K562 (cell line): ENCODE results near the gene GJC2. TPM values are rescaled to one million over a fixed set of nuclear protein-coding genes. Genes with fewer than 3 reads are reported as not detected.

Experiments used
- CREB1 ChIP-seq, 2 experiments: sonication (generic) in 1 of 2; formaldehyde crosslinking in 1 of 2; IDR thresholded peaks; 2 replicates each; pipeline versions ENCODE4 v1.6.1 to v1.8.0; 2012 to 2022; ENCODE audit warnings: inconsistent platforms in 1 of 2, mild to moderate bottlenecking in 1 of 2, missing genetic modification reagents in 1 of 2, moderate library complexity in 1 of 2
- GABPB2 ChIP-seq: fragments of 250-450 bp; sonication (Bioruptor Pico); conservative IDR thresholded peaks from 2 replicates; pipeline ENCODE4 v1.5.1; 2021; ENCODE audit warnings: mild to moderate bottlenecking
- KHSRP ChIP-seq: fragments of 450-650 bp; IDR thresholded peaks from 2 replicates; pipeline ENCODE4 v1.6.1; 2017
- MLX ChIP-seq, 2 experiments: fragments of 450-650 bp in 1 of 2; sonication (generic) in 1 of 2; formaldehyde crosslinking; conservative IDR thresholded peaks; 2 replicates each; pipeline versions ENCODE4 v1.4.0 to v1.8.1; 2020 to 2022; ENCODE audit warnings: mild to moderate bottlenecking in 1 of 2, missing genetic modification reagents in 1 of 2
- NFRKB ChIP-seq: fragments of 450-650 bp; IDR thresholded peaks from 2 replicates; pipeline ENCODE4 v1.6.1; 2016; ENCODE audit warnings: low read depth
- NR2F6 ChIP-seq: fragments of 450-650 bp; formaldehyde crosslinking; IDR thresholded peaks from 2 replicates; pipeline ENCODE4 v1.4.0; 2020; ENCODE audit warnings: mild to moderate bottlenecking
- POLR3A ChIP-seq: IDR thresholded peaks from 2 replicates; pipeline ENCODE4 v1.6.1; 2011; ENCODE audit warnings: borderline replicate concordance, mild to moderate bottlenecking, moderate library complexity; ENCODE audit not compliant: insufficient read length, insufficient read depth; ENCODE audit errors: extremely low read depth
- PURB ChIP-seq: sonication (generic); formaldehyde crosslinking; IDR thresholded peaks from 2 replicates; pipeline ENCODE4 v1.9.0; 2021; ENCODE audit warnings: low read depth, mild to moderate bottlenecking, missing genetic modification reagents
- RBM17 ChIP-seq: fragments of 200-400 bp; formaldehyde crosslinking; IDR thresholded peaks from 2 replicates; pipeline ENCODE4 v1.6.1; 2017; ENCODE audit warnings: low read depth, mild to moderate bottlenecking, low read length, borderline replicate concordance
- SMARCA4 ChIP-seq: fragments of 450-650 bp; IDR thresholded peaks from 2 replicates; pipeline ENCODE4 v1.6.1; 2016
- SP2 ChIP-seq: IDR thresholded peaks from 2 replicates; pipeline ENCODE4 v1.6.1; 2011; ENCODE audit warnings: mild to moderate bottlenecking, low read depth, low read length, moderate library complexity; ENCODE audit not compliant: poor library complexity, severe bottlenecking; ENCODE audit errors: extremely low read depth
- TCF3 ChIP-seq: sonication (generic); formaldehyde crosslinking; IDR thresholded peaks from 2 replicates; pipeline ENCODE4 v1.4.0; 2020; ENCODE audit warnings: mild to moderate bottlenecking, missing genetic modification reagents
- TCF7L2 ChIP-seq: fragments of 150-350 bp; IDR thresholded peaks from 2 replicates; pipeline ENCODE4 v1.6.1; 2016; ENCODE audit warnings: low read depth, mild to moderate bottlenecking, low read length, moderate library complexity
- TFAM ChIP-seq: fragments of 250-450 bp; sonication (Bioruptor Pico); conservative IDR thresholded peaks from 2 replicates; pipeline ENCODE4 v1.5.0; 2021; ENCODE audit warnings: mild to moderate bottlenecking, moderate library complexity
- ZBTB2 ChIP-seq: fragments of 450-650 bp; IDR thresholded peaks from 2 replicates; pipeline ENCODE4 v1.6.1; 2016; ENCODE audit warnings: antibody characterized with exemption
- ZKSCAN8 ChIP-seq: fragments of 200-800 bp; sonication (Bioruptor generic); IDR thresholded peaks from 2 replicates; pipeline ENCODE4 v1.6.1; 2016; ENCODE audit warnings: missing genetic modification characterization, missing compliant biosample characterization
- ZNF133 ChIP-seq: fragments of 250-450 bp; sonication (Bioruptor Pico); IDR thresholded peaks from 2 replicates; pipeline ENCODE4 v1.4.0; 2020; ENCODE audit warnings: mild to moderate bottlenecking
- ZNF311 ChIP-seq: fragments of 250-450 bp; sonication (Bioruptor Pico); IDR thresholded peaks from 2 replicates; pipeline ENCODE4 v1.4.0; 2020; ENCODE audit warnings: mild to moderate bottlenecking, moderate library complexity
- ZNF347 ChIP-seq: fragments of 450-650 bp; formaldehyde crosslinking; IDR thresholded peaks from 2 replicates; pipeline ENCODE4 v1.4.0; 2020; ENCODE audit warnings: low read depth, mild to moderate bottlenecking, moderate library complexity
- ZNF354B ChIP-seq: fragments of 250-450 bp; sonication (Bioruptor Pico); IDR thresholded peaks from 2 replicates; pipeline ENCODE4 v1.4.0; 2020
- ZNF707 ChIP-seq: fragments of 250-450 bp; sonication (Bioruptor Pico); conservative IDR thresholded peaks from 2 replicates; pipeline ENCODE4 v1.8.0; 2022; ENCODE audit warnings: inconsistent platforms, mild to moderate bottlenecking, moderate library complexity
- ZNF780A ChIP-seq: fragments of 250-450 bp; sonication (Bioruptor Pico); IDR thresholded peaks from 2 replicates; pipeline ENCODE4 v1.5.0; 2021; ENCODE audit warnings: mild to moderate bottlenecking
- polyA plus RNA-seq, 8 experiments: library from polyadenylated mRNA; depleted of rRNA in 4 of 8; stranded (reverse) in 5 of 8; unstranded in 3 of 8; fragments of >200 nt; fragmentation: Nextera tagmentation in 2 of 8; fragmentation: Illumina TruSeq in 1 of 8; extraction: Ambion mirVana in 2 of 8; extraction: Trizol in 1 of 8; gene quantifications; 2 replicates each; pipeline versions ENCODE4 v1.2.1 to v1.2.3, GENCODE V29; 2011 to 2014; ENCODE audit warnings: inconsistent platforms in 1 of 8, missing spikeins in 1 of 8
- total RNA-seq, 7 experiments: library from RNA; depleted of rRNA in 6 of 7; stranded (reverse); fragments of >200 nt in 6 of 7; fragmentation: Illumina TruSeq in 2 of 7; extraction: Trizol in 2 of 7; gene quantifications; 2 replicates each; pipeline versions ENCODE4 v1.2.1 to v1.2.3, GENCODE V29; 2011 to 2021; ENCODE audit warnings: low replicate concordance in 1 of 7
- TF ChIP-seq, protein P1 (sequence below): sonication (generic); formaldehyde crosslinking; IDR thresholded peaks from 2 replicates; pipeline ENCODE4 v1.8.1; 2023; ENCODE audit warnings: mild to moderate bottlenecking, missing genetic modification reagents
- TF ChIP-seq, protein P2 (sequence below): sonication (generic); formaldehyde crosslinking; IDR thresholded peaks from 2 replicates; pipeline ENCODE4 v1.8.0; 2022; ENCODE audit warnings: mild to moderate bottlenecking, missing genetic modification reagents

Gene GJC2
- total and polyA plus RNA-seq, 9 of the 15 experiments (the other 6 are each of a cell fraction or from before 2014, with no cell fraction given): 0.03 to 0.62 (median 0.11) TPM; not detected in 2

GRCh38 chr1:228139406-228139930 is 10.3 kb upstream of the GJC2 start (continued):
- peak; percentile 45; the same call in 1 of the 2 replicates for TF ChIP-seq SMARCA4
- TF ChIP-seq, protein P1, sequence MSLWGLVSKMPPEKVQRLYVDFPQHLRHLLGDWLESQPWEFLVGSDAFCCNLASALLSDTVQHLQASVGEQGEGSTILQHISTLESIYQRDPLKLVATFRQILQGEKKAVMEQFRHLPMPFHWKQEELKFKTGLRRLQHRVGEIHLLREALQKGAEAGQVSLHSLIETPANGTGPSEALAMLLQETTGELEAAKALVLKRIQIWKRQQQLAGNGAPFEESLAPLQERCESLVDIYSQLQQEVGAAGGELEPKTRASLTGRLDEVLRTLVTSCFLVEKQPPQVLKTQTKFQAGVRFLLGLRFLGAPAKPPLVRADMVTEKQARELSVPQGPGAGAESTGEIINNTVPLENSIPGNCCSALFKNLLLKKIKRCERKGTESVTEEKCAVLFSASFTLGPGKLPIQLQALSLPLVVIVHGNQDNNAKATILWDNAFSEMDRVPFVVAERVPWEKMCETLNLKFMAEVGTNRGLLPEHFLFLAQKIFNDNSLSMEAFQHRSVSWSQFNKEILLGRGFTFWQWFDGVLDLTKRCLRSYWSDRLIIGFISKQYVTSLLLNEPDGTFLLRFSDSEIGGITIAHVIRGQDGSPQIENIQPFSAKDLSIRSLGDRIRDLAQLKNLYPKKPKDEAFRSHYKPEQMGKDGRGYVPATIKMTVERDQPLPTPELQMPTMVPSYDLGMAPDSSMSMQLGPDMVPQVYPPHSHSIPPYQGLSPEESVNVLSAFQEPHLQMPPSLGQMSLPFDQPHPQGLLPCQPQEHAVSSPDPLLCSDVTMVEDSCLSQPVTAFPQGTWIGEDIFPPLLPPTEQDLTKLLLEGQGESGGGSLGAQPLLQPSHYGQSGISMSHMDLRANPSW (CRISPR knock-in tag): 0 out of 2 replicates have a peak, but pooled peaks have one; percentile 63
- no peak for TF ChIP-seq POLR3A
- no peak for TF ChIP-seq NR2F6 (CRISPR knock-in tag)
- no peak for TF ChIP-seq TCF3
- no peak for TF ChIP-seq CREB1 (IDR thresholded peaks at IDR 0.05)
- TF ChIP-seq CREB1 (CRISPR knock-in tag; IDR thresholded peaks at IDR 0.05): no peak
- TF ChIP-seq ZNF707 (CRISPR knock-in tag): no peak
- TF ChIP-seq ZNF311: no peak
- 0 out of 2 replicates have a peak, but pooled peaks have one; percentile 38 for TF ChIP-seq ZNF354B (CRISPR knock-in tag)
- TF ChIP-seq ZKSCAN8 (CRISPR knock-in tag): no peak
- no peak for TF ChIP-seq RBM17
- TF ChIP-seq TFAM (CRISPR knock-in tag): no peak
- no peak for TF ChIP-seq SP2
- TF ChIP-seq PURB (CRISPR knock-in tag): no peak
- TF ChIP-seq NFRKB: peak; percentile 80
- no peak for TF ChIP-seq KHSRP
- TF ChIP-seq GABPB2: no peak
- TF ChIP-seq TCF7L2: peak; percentile 70
- TF ChIP-seq, protein P2, sequence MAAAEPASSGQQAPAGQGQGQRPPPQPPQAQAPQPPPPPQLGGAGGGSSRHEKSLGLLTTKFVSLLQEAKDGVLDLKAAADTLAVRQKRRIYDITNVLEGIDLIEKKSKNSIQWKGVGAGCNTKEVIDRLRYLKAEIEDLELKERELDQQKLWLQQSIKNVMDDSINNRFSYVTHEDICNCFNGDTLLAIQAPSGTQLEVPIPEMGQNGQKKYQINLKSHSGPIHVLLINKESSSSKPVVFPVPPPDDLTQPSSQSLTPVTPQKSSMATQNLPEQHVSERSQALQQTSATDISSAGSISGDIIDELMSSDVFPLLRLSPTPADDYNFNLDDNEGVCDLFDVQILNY: no peak
- TF ChIP-seq ZBTB2: no peak; the same call in 1 of the 2 replicates
- no peak for TF ChIP-seq ZNF347 (CRISPR knock-in tag)
- 0 out of 2 replicates have a peak, but pooled peaks have one; percentile 40 for TF ChIP-seq ZNF133 (CRISPR knock-in tag)
- TF ChIP-seq MLX (CRISPR knock-in tag; conservative IDR thresholded peaks at IDR 0.05): no peak
- TF ChIP-seq ZNF780A (CRISPR knock-in tag): no peak
